SK-N-SH (cell line): ENCODE measurements around the gene ANKRD16. TPM values are rescaled to one million over a fixed set of nuclear protein-coding genes. Genes with fewer than 3 reads are reported as not detected.

Experiments used
- CTCF ChIA-PET: fragments of 300-600, 350-600 bp; formaldehyde crosslinking; extraction: SDS; loops from one replicate; lab custom pipeline; 2021; lab: Yijun Ruan, JAX
- POLR2A ChIA-PET: fragments of 350-600 bp; sonication (Branson Sonifier 250); formaldehyde crosslinking; extraction: SDS; loops from one replicate; lab custom pipeline; 2020; ENCODE audit warnings: antibody characterized with exemption, inconsistent platforms; lab: Yijun Ruan, JAX
- DNase-seq: peaks from one replicate; pipeline ENCODE4 v3.0.0; 2012
- H2AFZ ChIP-seq: fragments of 200-600 bp; sonication (generic); 2 replicates; pipeline ENCODE4 v1.8.1; 2016; ENCODE audit warnings: antibody characterized with exemption, mild to moderate bottlenecking, low read depth
- H3F3A ChIP-seq: fragments of 200-600 bp; sonication (generic); replicated peaks from 2 replicates; pipeline ENCODE3; 2016; ENCODE audit warnings: antibody characterized with exemption, mild to moderate bottlenecking; ENCODE audit not compliant: insufficient read depth
- H3K27ac ChIP-seq, 2 experiments: fragments of 200-500 bp in 1 of 2; fragments of 200-600 bp in 1 of 2; sonication (Bioruptor generic) in 1 of 2; sonication (generic), shearing (Covaris generic) in 1 of 2; 2 replicates each; pipeline versions ENCODE4 v1.5.1 to v1.6.1; 2014 to 2016; ENCODE audit warnings: low read depth in 2 of 2, inconsistent platforms in 1 of 2, low read length in 1 of 2, mild to moderate bottlenecking in 1 of 2, mixed read lengths in 1 of 2
- H3K27me3 ChIP-seq: fragments of 200-600 bp; sonication (generic), shearing (Covaris generic); 2 replicates; pipeline ENCODE4 v1.6.1; 2016; ENCODE audit warnings: mixed run types; ENCODE audit not compliant: insufficient read depth
- H3K36me3 ChIP-seq, 2 experiments: fragments of 200-500 bp in 1 of 2; fragments of 200-600 bp in 1 of 2; sonication (Bioruptor generic) in 1 of 2; sonication (generic) in 1 of 2; replicated peaks in 1 of 2; 2 replicates each; pipeline versions ENCODE3 to v1.5.1; 2014 to 2016; ENCODE audit warnings: low read length in 1 of 2, mild to moderate bottlenecking in 1 of 2; ENCODE audit not compliant: insufficient read depth in 2 of 2, control insufficient read depth in 1 of 2
- H3K4me1 ChIP-seq, 2 experiments: fragments of 200-500 bp in 1 of 2; fragments of 200-600 bp in 1 of 2; sonication (Bioruptor generic) in 1 of 2; sonication (generic), shearing (Covaris generic) in 1 of 2; 2 replicates each; pipeline versions ENCODE4 v1.5.1 to v1.6.1; 2014 to 2016; ENCODE audit warnings: low read depth in 1 of 2, low read length in 1 of 2, mixed run types in 1 of 2; ENCODE audit not compliant: insufficient read depth in 2 of 2, control insufficient read depth in 1 of 2
- H3K4me2 ChIP-seq: fragments of 200-600 bp; sonication (generic), shearing (Covaris generic); 2 replicates; pipeline ENCODE4 v1.6.1; 2017; ENCODE audit warnings: mixed run types
- H3K4me3 ChIP-seq, 2 experiments: fragments of 200-500 bp in 1 of 2; fragments of 200-600 bp in 1 of 2; sonication (Bioruptor generic) in 1 of 2; sonication (generic), shearing (Covaris generic) in 1 of 2; 2 replicates each; pipeline versions ENCODE4 v1.5.1 to v1.8.1; 2014 to 2016; ENCODE audit warnings: low read depth in 2 of 2, inconsistent platforms in 1 of 2, low read length in 1 of 2, mild to moderate bottlenecking in 1 of 2, mixed read lengths in 1 of 2, moderate library complexity in 1 of 2
- H3K79me2 ChIP-seq: fragments of 200-600 bp; sonication (generic); 2 replicates; pipeline ENCODE4 v1.8.1; 2017; ENCODE audit warnings: mild to moderate bottlenecking; ENCODE audit not compliant: insufficient read depth
- H3K9ac ChIP-seq: fragments of 200-600 bp; sonication (generic); 2 replicates; pipeline ENCODE4 v1.6.1; 2017; ENCODE audit warnings: mixed run types
- H3K9me2 ChIP-seq: fragments of 200-600 bp; sonication (generic); 2 replicates; pipeline ENCODE4 v1.6.1; 2017; ENCODE audit warnings: mixed run types
- H3K9me3 ChIP-seq: fragments of 200-600 bp; sonication (generic); 2 replicates; pipeline ENCODE4 v1.6.1; 2017; ENCODE audit warnings: mixed run types, mild to moderate bottlenecking, moderate library complexity
- H4K20me1 ChIP-seq: fragments of 200-600 bp; sonication (generic); 2 replicates; pipeline ENCODE4 v1.6.1; 2017; ENCODE audit warnings: mild to moderate bottlenecking, mixed run types; ENCODE audit not compliant: insufficient read depth
- CHD2 ChIP-seq: fragments of 150-350 bp; IDR thresholded peaks from 2 replicates; pipeline ENCODE4 v1.6.1; 2018; ENCODE audit warnings: low read length; ENCODE audit not compliant: partially characterized antibody
- ELF1 ChIP-seq: IDR thresholded peaks from 2 replicates; pipeline ENCODE4 v1.4.0; 2012
- EP300 ChIP-seq, 2 experiments: IDR thresholded peaks; 2 replicates each; pipeline versions ENCODE4 v1.4.0 to v1.6.1; 2012; ENCODE audit warnings: borderline replicate concordance in 1 of 2, low read depth in 1 of 2, low read length in 1 of 2
- EZH2phosphoT487 ChIP-seq: fragments of 200-600 bp; sonication (generic); IDR thresholded peaks from 2 replicates; pipeline ENCODE4 v1.6.1; 2017; ENCODE audit warnings: low read depth, mixed run types, mild to moderate bottlenecking, antibody characterized with exemption, moderate library complexity, borderline replicate concordance
- FOSL2 ChIP-seq: IDR thresholded peaks from 2 replicates; pipeline ENCODE4 v1.4.0; 2012; ENCODE audit warnings: low read depth, mild to moderate bottlenecking, moderate library complexity, borderline replicate concordance
- FOXJ3 ChIP-seq: sonication (generic); formaldehyde crosslinking; IDR thresholded peaks from 2 replicates; pipeline ENCODE4 v1.5.1; 2020; ENCODE audit warnings: mild to moderate bottlenecking, missing genetic modification reagents
- FOXM1 ChIP-seq: IDR thresholded peaks from 2 replicates; pipeline ENCODE4 v1.4.0; 2012; ENCODE audit warnings: low read depth, mild to moderate bottlenecking
- GATA2 ChIP-seq: sonication (generic); formaldehyde crosslinking; IDR thresholded peaks from 2 replicates; pipeline ENCODE4 v1.5.0; 2020; ENCODE audit warnings: mild to moderate bottlenecking, missing genetic modification reagents
- MAX ChIP-seq: IDR thresholded peaks from 2 replicates; pipeline ENCODE4 v1.4.0; 2012; ENCODE audit warnings: low read depth
- NFIC ChIP-seq: IDR thresholded peaks from 2 replicates; pipeline ENCODE4 v1.4.0; 2012; ENCODE audit warnings: borderline replicate concordance
- REST ChIP-seq: IDR thresholded peaks from 2 replicates; pipeline ENCODE4 v1.6.1; 2012; ENCODE audit warnings: mild to moderate bottlenecking, low read depth, low read length, moderate library complexity
- RFX5 ChIP-seq: IDR thresholded peaks from 2 replicates; pipeline ENCODE4 v1.6.1; 2012; ENCODE audit warnings: mild to moderate bottlenecking, improper control_type of control experiment, low read length
- SIN3A ChIP-seq: IDR thresholded peaks from 2 replicates; pipeline ENCODE4 v1.6.1; 2012; ENCODE audit warnings: low read depth, mild to moderate bottlenecking, low read length, moderate library complexity, borderline replicate concordance
- SMC3 ChIP-seq: IDR thresholded peaks from 2 replicates; pipeline ENCODE4 v1.6.1; 2012; ENCODE audit warnings: low read depth, low read length, improper control_type of control experiment
- TCF12 ChIP-seq: IDR thresholded peaks from 2 replicates; pipeline ENCODE4 v1.4.0; 2012
- TEAD4 ChIP-seq: IDR thresholded peaks from 2 replicates; pipeline ENCODE4 v1.4.0; 2012; ENCODE audit warnings: mild to moderate bottlenecking, borderline replicate concordance; ENCODE audit not compliant: insufficient read depth
- USF2 ChIP-seq: fragments of 150-350 bp; IDR thresholded peaks from 2 replicates; pipeline ENCODE4 v1.6.1; 2017; ENCODE audit warnings: antibody characterized with exemption, low read length, low read depth, borderline replicate concordance
- YY1 ChIP-seq: IDR thresholded peaks from 2 replicates; pipeline ENCODE4 v1.4.0; 2012; ENCODE audit warnings: low read depth, mild to moderate bottlenecking
- WGBS: methylation state at CpG from one replicate; pipeline ENCODE4 v1.1.6; 2017; ENCODE audit warnings: low lambda C conversion rate; 5-methylcytosine and 5-hydroxymethylcytosine counted together
- polyA plus RNA-seq, 3 experiments: library from polyadenylated mRNA; depleted of rRNA; stranded (reverse); fragments of >200 nt; gene quantifications; 2 replicates each; pipeline ENCODE4 v1.2.3, GENCODE V29; 2012
- TF ChIP-seq, protein P1 (sequence below): IDR thresholded peaks from 2 replicates; pipeline ENCODE4 v1.4.0; 2012; ENCODE audit warnings: low read depth, borderline replicate concordance

Gene ANKRD16
- polyA plus RNA-seq, 1 of the 3 experiments (the other 2 are of a cell fraction): 9.9 TPM

- H3K4me3 ChIP-seq: no peak overlapping the region
- H3K9me2 ChIP-seq: no peaks in the 10 kb centered on the region
- H4K20me1 ChIP-seq: no peaks in the 10 kb centered on the region
- no peak overlapping the region for H3K9ac ChIP-seq
- TF ChIP-seq TCF12 (no peak), EZH2phosphoT487 (no peak), YY1 (no peak), SMC3 (no peak), MAX (no peak), FOSL2 (no peak), NFIC (no peak), TEAD4 (no peak)
- H3K79me2 ChIP-seq: no peaks in the 10 kb centered on the region
- no peaks in the 10 kb centered on the region for H3K27me3 ChIP-seq
- WGBS: 87% methylated on average over 9 of the region's 9 CpGs
- ChIA-PET CTCF (no interaction called here), POLR2A (no interaction called here)
- H3K4me2 ChIP-seq: no peak overlapping the region
- no peak overlapping the region for H3K27ac ChIP-seq
- DNase-seq: no peak
- H3K36me3 ChIP-seq: no peaks in the 10 kb centered on the region
- no peak overlapping the region for H2AFZ ChIP-seq
- no peaks in the 10 kb centered on the region for H3F3A ChIP-seq
- H3K9me3 ChIP-seq: no peaks in the 10 kb centered on the region
- H3K4me1 ChIP-seq: no peaks in the 10 kb centered on the region
These were observed 60.4 kb downstream of the ANKRD16 start for GRCh38 chr10:5829267-5829666.

DNA sequence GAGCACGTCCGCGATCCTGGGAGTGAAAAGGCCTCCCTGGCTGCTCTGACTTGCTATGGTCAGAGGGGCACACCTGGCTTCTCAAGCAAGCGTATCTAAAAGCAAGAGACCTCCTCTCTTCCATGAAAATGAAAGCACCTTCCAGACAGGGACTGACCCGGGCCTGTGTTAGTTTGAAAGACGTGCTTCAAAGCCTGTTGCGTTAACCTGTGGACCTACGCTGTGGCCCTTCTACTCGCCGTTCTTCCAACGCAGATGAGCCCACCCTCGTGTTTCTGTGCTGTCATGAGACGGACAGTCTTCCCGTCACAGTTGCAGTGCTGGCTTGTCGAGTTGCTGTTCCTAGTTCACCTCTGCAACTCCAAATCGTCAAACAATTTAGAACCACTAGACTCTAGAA is 61.0 kb downstream of the ANKRD16 start:
- WGBS: 92% methylated on average over 16 of the region's 16 CpGs
- Histone ChIP-seq H3K36me3 (no peaks in the 10 kb centered on the region), H3K9me2 (no peaks in the 10 kb centered on the region), H3K27ac (no peak overlapping the region), H3K9ac (no peak overlapping the region), H3F3A (no peaks in the 10 kb centered on the region), H3K4me3 (no peak overlapping the region), H3K9me3 (no peaks in the 10 kb centered on the region), H3K4me1 (no peaks in the 10 kb centered on the region), H3K27me3 (no peaks in the 10 kb centered on the region), H3K4me2 (no peak overlapping the region), H2AFZ (no peak overlapping the region), H3K79me2 (no peaks in the 10 kb centered on the region), H4K20me1 (no peaks in the 10 kb centered on the region)
- ChIA-PET POLR2A (no interaction called here), CTCF (no interaction called here)
- no peak for DNase-seq
- TF ChIP-seq REST (no peak), FOSL2 (no peak), CHD2 (no peak), FOXJ3 (CRISPR knock-in tag) (no peak), FOXM1 (no peak), SIN3A (no peak), EP300 (IDR thresholded peaks at IDR 0.05; ENCODE audit: borderline replicate concordance in 1 of 2, low read depth in 1 of 2, low read length in 1 of 2) (no peak), ELF1 (no peak), RFX5 (no peak), MAX (no peak), TCF12 (no peak), YY1 (no peak), GATA2 (CRISPR knock-in tag) (no peak), USF2 (no peak)
- TF ChIP-seq, protein P1, sequence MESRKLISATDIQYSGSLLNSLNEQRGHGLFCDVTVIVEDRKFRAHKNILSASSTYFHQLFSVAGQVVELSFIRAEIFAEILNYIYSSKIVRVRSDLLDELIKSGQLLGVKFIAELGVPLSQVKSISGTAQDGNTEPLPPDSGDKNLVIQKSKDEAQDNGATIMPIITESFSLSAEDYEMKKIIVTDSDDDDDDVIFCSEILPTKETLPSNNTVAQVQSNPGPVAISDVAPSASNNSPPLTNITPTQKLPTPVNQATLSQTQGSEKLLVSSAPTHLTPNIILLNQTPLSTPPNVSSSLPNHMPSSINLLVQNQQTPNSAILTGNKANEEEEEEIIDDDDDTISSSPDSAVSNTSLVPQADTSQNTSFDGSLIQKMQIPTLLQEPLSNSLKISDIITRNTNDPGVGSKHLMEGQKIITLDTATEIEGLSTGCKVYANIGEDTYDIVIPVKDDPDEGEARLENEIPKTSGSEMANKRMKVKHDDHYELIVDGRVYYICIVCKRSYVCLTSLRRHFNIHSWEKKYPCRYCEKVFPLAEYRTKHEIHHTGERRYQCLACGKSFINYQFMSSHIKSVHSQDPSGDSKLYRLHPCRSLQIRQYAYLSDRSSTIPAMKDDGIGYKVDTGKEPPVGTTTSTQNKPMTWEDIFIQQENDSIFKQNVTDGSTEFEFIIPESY: no peak
